Measurements from ENCODE around the gene ANKRD62.
"Not testable (repeated sequence)": the region's sequence is repeated elsewhere in the genome, so short reads cannot be mapped to it uniquely, and the experiment has no call there.

Gene ANKRD62

DNA sequence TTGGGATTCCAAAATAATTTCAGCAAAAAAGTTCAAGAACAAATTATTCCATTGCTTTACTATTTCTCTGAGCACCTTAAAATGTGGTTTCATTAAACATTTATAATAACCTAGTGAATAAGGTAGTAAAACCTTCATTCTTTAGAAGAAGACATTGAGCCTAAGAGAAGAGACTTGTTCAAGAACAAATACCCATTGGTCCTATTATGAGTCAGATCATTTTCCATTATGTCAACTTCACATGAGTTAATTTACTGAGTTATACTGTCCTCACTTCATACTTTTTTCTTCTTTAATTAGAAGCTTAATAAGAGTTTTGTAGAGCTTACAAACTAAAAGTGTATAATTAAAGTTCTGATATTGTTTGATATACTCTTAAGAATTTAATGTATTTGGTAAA lies 5.5 kb downstream of the ANKRD62 start:
- no peak for DNase-seq

DNA sequence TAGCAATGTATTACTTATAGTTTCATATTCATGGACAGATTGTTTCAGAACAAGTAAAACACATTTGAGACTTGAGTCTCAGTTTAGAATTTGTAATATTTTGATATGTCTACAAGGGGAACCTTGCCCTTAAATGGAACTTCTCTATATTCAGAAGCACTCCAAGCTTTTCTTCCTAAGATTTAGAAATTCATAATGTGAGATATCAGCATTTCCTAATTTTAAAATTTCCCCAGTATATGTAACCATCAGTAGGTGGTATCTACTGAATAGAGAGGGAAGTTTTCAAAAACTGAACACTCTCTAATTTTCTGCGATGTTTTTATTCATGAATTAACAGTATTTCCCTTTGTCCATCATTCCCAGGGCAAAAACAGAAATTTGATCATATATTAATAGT lies 7.6 kb downstream of the ANKRD62 start:
- no peak for DNase-seq

- DNase-seq: no peak
These were observed 8.6 kb downstream of the ANKRD62 start for GRCh38 chr18:12102136-12102842.

- no peak for DNase-seq
These were observed 12.8 kb downstream of the ANKRD62 start for GRCh38 chr18:12106471-12106870.

DNA sequence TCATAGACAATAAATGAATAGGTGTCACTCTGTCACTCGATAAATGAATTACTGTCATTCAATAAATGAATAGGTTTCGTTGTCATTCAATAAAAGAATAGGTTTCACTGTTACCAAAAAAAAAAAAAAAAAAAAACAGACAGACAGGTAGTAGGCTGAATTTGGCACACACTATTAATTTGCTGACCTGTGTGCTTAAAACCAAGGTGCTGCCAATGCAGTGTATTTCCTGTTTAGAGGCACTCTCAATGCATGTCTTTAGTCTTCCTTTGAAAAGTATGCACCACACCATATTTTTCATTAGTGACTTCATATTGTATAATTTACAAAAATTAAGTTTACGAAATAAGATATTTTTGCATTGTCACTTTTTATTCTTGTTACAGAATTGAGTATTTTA lies 16.2 kb downstream of the ANKRD62 start:
- DNase-seq: no peak

- DNase-seq: no peak
These were observed 20.5 kb downstream of the ANKRD62 start for GRCh38 chr18:12113999-12114646.

DNA sequence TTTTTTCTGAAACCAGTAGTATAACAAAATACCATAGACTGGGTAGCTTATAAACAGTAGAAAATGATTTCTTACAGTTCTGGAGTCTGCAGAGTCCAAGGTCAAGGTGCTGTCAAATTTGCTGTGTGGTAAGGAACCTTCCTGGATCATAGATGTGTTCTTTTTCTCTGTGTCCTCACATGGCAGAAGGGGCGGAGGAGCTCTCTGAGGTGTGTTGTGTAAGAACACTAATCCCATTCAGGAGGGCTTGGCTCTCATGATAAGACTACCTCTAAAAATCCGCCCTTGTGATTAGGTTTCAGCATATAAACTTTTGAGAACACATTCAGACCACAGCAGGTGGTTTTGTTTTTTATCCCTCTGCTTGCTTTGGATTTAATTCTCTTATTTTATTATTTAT lies 25.7 kb downstream of the ANKRD62 start:
- DNase-seq: no peak

- DNase-seq: no peak
These were observed 27.8 kb downstream of the ANKRD62 start for GRCh38 chr18:12121175-12122042.

DNA sequence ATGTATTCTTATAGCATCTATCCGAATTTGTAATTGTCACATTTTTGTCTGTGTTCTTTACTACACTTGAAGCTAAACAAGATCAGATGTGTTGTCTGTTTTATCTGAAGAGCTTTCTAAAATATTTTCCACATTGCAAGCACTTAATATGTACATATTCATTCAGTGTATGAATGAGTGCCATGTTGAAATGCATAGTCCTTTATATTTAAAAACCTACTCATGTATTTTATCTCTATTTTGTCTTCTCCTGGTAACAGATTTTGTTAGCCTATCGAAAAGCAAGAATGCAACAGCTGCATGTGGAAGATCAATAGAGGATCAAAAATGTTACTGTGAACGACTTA lies 28.4 kb downstream of the ANKRD62 start:
- not testable (repeated sequence) for DNase-seq

- DNase-seq: not testable (repeated sequence)
These were observed 34.0 kb downstream of the ANKRD62 start for GRCh38 chr18:12127647-12128046.

DNA sequence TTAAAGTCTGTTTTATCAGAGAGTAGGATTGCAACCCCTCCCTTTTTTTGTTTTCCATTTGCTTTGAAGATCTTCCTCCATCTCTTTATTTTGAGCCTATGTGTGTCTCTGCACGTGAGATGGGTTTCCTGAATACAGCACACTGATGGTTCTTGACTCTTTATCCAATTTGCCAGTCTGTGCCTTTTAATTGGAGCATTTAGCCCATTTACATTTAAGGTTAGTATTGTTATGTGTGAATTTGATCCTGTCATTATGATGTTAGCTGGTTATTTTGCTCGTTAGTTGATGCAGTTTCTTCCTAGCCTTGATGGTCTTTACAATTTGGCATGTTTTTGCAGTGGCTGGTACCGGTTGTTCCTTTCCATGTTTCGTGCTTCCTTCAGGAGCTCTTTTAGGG lies 45.2 kb downstream of the ANKRD62 start:
- not testable (repeated sequence) for DNase-seq

GRCh38 chr18:12140866-12141265 lies 47.2 kb downstream of the ANKRD62 start:
- not testable (repeated sequence) for DNase-seq

GRCh38 chr18:12141778-12142177 lies 48.1 kb downstream of the ANKRD62 start:
- DNase-seq: not testable (repeated sequence)

DNA sequence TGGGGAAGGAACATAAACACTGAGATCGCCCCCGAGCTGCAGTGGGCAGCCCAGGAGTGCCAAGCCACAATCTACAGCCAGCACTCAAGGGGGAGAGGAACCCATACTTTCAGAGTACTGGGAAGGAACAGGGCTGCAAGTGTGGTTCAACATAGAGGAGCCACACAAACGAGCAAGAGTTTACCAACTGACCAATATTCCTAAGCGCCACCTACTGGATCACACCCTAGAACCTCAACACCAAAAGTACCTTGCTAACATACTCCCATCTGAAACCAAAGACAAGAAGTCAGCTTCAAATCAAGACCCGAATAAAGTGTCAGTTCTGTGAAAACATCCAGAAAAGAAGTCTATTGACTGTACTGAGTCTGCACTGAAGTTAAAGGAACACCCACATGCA lies 55.8 kb downstream of the ANKRD62 start:
- not testable (repeated sequence) for DNase-seq

GRCh38 chr18:12154361-12154760 lies 60.7 kb downstream of the ANKRD62 start:
- DNase-seq: no peak

- no peak for DNase-seq
These were observed 62.4 kb downstream of the ANKRD62 start for GRCh38 chr18:12155996-12156395.

GRCh38 chr18:12159446-12159845 lies 65.8 kb downstream of the ANKRD62 start:
- no peak for DNase-seq

- DNase-seq: no peak
These were observed 69.1 kb downstream of the ANKRD62 start for GRCh38 chr18:12162786-12163185.

GRCh38 chr18:12165038-12165768 lies 71.6 kb downstream of the ANKRD62 start:
- DNase-seq: no peak

All from stimulated activated CD4-positive, alpha-beta T cell treated with anti-CD3 and anti-CD28 coated beads, Interleukin-4, amount 100 ng/mL, for 24 hours (primary cell).